ENCODE results near the gene TTLL8. TPM values are rescaled to one million over a fixed set of nuclear protein-coding genes. Genes with fewer than 3 reads are reported as not detected.
A peak's percentile ranks its signal among the peaks of the same experiment; 100 is the strongest.

The TTLL8 gene
- total RNA-seq, 2 donors from 2014 or later = not detected

GRCh38 chr22:50000587-50001387 lies 57.3 kb downstream of the TTLL8 start:
- H3K4me1 Mint-ChIP-seq (ENCODE audit: low read depth) = peaks cover 12% of the 10 kb centered on the region

GRCh38 chr22:49999946-50000586 lies 58.0 kb downstream of the TTLL8 start:
- ATAC-seq (replicated peaks in 1 of 2) = no peak

More at GRCh38 chr22:50000587-50001387, 57.3 kb downstream of the TTLL8 start:
- no peak overlapping the region for H3K27ac Mint-ChIP-seq
- DNase-seq = no peak
- ATAC-seq (replicated peaks in 1 of 2) = no peak
- H3K36me3 Mint-ChIP-seq (ENCODE audit: insufficient read depth in 2 of 2) = peaks cover 0 to 2% of the 10 kb centered on the region in 2 donors
- H3K9me3 Mint-ChIP-seq = peaks cover 1 to 2% of the 10 kb centered on the region in 2 donors
- H3K4me3 Mint-ChIP-seq = no peak overlapping the region
- peaks cover 6% of the 10 kb centered on the region for H3K27me3 Mint-ChIP-seq (ENCODE audit: low read depth)

GRCh38 chr22:49999063-49999945 lies 58.8 kb downstream of the TTLL8 start:
- Mint-ChIP-seq H3K9me3 (peaks cover 1 to 2% of the 10 kb centered on the region in 2 donors), H3K36me3 (ENCODE audit: insufficient read depth in 2 of 2) (peaks cover 0 to 2% of the 10 kb centered on the region in 2 donors), H3K27me3 (ENCODE audit: low read depth) (peaks cover 6% of the 10 kb centered on the region), H3K4me3 (peak overlapping the region in 1 of 2 donors; percentile 50), H3K27ac (no peak overlapping the region), H3K4me1 (ENCODE audit: low read depth) (peaks cover under 1% of the 10 kb centered on the region)
- DNase-seq (peak in 1 of 2 donors; percentile 41), ATAC-seq (replicated peaks in 1 of 2) (peak; percentile 45 to 57)

More at GRCh38 chr22:49999946-50000586, 58.0 kb downstream of the TTLL8 start:
- H3K4me1 Mint-ChIP-seq (ENCODE audit: low read depth) = peaks cover 8% of the 10 kb centered on the region
- H3K36me3 Mint-ChIP-seq (ENCODE audit: insufficient read depth in 2 of 2) = peaks cover 0 to 2% of the 10 kb centered on the region in 2 donors
- no peak overlapping the region for H3K27ac Mint-ChIP-seq
- H3K4me3 Mint-ChIP-seq = peak overlapping the region in 1 of 2 donors; percentile 27
- H3K27me3 Mint-ChIP-seq (ENCODE audit: low read depth) = peaks cover 6% of the 10 kb centered on the region
- no peak for DNase-seq
- peaks cover 1 to 2% of the 10 kb centered on the region in 2 donors for H3K9me3 Mint-ChIP-seq

- Mint-ChIP-seq H3K27me3 (ENCODE audit: low read depth) (peaks cover 6% of the 10 kb centered on the region), H3K9me3 (peaks cover 1 to 2% of the 10 kb centered on the region in 2 donors), H3K4me1 (ENCODE audit: low read depth) (no peaks in the 10 kb centered on the region), H3K4me3 (no peak overlapping the region), H3K27ac (no peak overlapping the region), H3K36me3 (ENCODE audit: insufficient read depth in 2 of 2) (peaks cover 0 to 2% of the 10 kb centered on the region in 2 donors)
- DNase-seq = no peak
- ATAC-seq (replicated peaks in 1 of 2) = no peak
Observed at GRCh38 chr22:49998718-49999062, 59.4 kb downstream of the TTLL8 start.

DNA sequence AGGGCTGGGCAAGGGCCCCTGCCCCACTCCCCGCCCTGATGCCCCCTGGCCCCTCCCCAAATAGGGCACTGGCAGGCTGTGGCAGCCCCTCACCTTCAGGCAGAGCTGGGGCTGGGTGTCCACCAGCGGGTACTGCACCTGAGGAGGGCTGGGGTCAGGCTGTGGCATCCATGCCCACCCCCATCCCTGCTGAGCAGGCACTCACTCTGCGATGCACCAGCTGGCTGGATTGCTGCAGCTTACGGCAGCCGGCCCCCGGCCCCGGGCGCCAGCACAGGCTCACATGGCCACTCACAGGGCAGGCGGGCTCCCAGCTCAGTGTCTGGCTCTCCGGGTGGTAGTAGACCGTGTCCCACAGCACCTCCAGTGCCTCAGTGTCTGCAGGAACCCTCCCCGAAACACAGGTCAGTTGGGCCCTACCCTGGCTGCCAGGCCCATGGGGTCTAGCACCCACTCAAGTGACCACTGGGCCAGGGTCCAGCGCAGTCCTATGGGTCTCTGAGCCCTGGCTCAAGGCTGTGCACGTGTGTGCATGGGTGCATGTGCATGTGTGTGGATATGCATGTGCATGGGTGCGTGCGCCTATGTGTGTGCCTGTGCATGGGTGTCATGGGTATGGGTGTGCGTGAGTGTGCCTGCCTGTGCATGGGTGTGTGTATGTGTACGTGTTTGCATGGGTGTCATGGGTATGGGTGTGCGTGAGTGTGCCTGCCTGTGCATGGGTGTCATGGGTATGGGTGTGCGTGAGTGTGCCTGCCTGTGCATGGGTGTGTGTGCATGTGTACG lies 60.0 kb downstream of the TTLL8 start:
- DNase-seq (no peak), ATAC-seq (replicated peaks in 1 of 2) (no peak)
- peaks cover 5% of the 10 kb centered on the region for H3K4me1 Mint-ChIP-seq (ENCODE audit: low read depth)
- peaks cover 1 to 2% of the 10 kb centered on the region in 2 donors for H3K9me3 Mint-ChIP-seq
- H3K4me3 Mint-ChIP-seq = no peak overlapping the region
- peaks cover 5% of the 10 kb centered on the region for H3K27me3 Mint-ChIP-seq (ENCODE audit: low read depth)
- H3K36me3 Mint-ChIP-seq (ENCODE audit: insufficient read depth in 2 of 2) = peaks cover 0 to 2% of the 10 kb centered on the region in 2 donors
- no peak overlapping the region for H3K27ac Mint-ChIP-seq

GRCh38 chr22:49997251-49997599 lies 60.9 kb downstream of the TTLL8 start:
- no peak for DNase-seq
- Mint-ChIP-seq H3K4me1 (ENCODE audit: low read depth) (peaks cover 10% of the 10 kb centered on the region), H3K4me3 (no peak overlapping the region)

GRCh38 chr22:49996518-49997250 lies 61.4 kb downstream of the TTLL8 start:
- no peak overlapping the region for H3K27ac Mint-ChIP-seq
- peaks cover 10% of the 10 kb centered on the region for H3K4me1 Mint-ChIP-seq (ENCODE audit: low read depth)
- H3K4me3 Mint-ChIP-seq = no peak overlapping the region
- no peaks in the 10 kb centered on the region for H3K27me3 Mint-ChIP-seq (ENCODE audit: low read depth)
- peaks cover 1 to 2% of the 10 kb centered on the region in 2 donors for H3K9me3 Mint-ChIP-seq
- DNase-seq (no peak), ATAC-seq (replicated peaks in 1 of 2) (no peak)
- peaks cover 0 to 2% of the 10 kb centered on the region in 2 donors for H3K36me3 Mint-ChIP-seq (ENCODE audit: insufficient read depth in 2 of 2)

More at GRCh38 chr22:49997251-49997599, 60.9 kb downstream of the TTLL8 start:
- H3K36me3 Mint-ChIP-seq (ENCODE audit: insufficient read depth in 2 of 2) = peaks cover 0 to 2% of the 10 kb centered on the region in 2 donors
- peaks cover 1 to 2% of the 10 kb centered on the region in 2 donors for H3K9me3 Mint-ChIP-seq
- H3K27ac Mint-ChIP-seq = no peak overlapping the region
- ATAC-seq (replicated peaks in 1 of 2) = no peak
- no peaks in the 10 kb centered on the region for H3K27me3 Mint-ChIP-seq (ENCODE audit: low read depth)

- Mint-ChIP-seq H3K4me1 (ENCODE audit: low read depth) (peaks cover 10% of the 10 kb centered on the region), H3K4me3 (no peak overlapping the region), H3K9me3 (peaks cover 4 to 5% of the 10 kb centered on the region in 2 donors), H3K36me3 (ENCODE audit: insufficient read depth in 2 of 2) (peaks cover 2% of the 10 kb centered on the region in 2 donors), H3K27me3 (ENCODE audit: low read depth) (peaks cover 2% of the 10 kb centered on the region), H3K27ac (peak overlapping the region; percentile 30)
- DNase-seq (no peak), ATAC-seq (replicated peaks in 1 of 2) (no peak)
Observed at GRCh38 chr22:49996119-49996517, 62.0 kb downstream of the TTLL8 start.

GRCh38 chr22:49995361-49996118 lies 62.6 kb downstream of the TTLL8 start:
- Mint-ChIP-seq H3K27ac (peak overlapping the region; percentile 30), H3K4me1 (ENCODE audit: low read depth) (peaks cover 10% of the 10 kb centered on the region), H3K27me3 (ENCODE audit: low read depth) (peaks cover 6% of the 10 kb centered on the region), H3K9me3 (peaks cover 7 to 8% of the 10 kb centered on the region in 2 donors), H3K36me3 (ENCODE audit: insufficient read depth in 2 of 2) (peaks cover 4 to 8% of the 10 kb centered on the region in 2 donors), H3K4me3 (no peak overlapping the region)
- ATAC-seq (replicated peaks in 1 of 2) = no peak
- DNase-seq = no peak

DNA sequence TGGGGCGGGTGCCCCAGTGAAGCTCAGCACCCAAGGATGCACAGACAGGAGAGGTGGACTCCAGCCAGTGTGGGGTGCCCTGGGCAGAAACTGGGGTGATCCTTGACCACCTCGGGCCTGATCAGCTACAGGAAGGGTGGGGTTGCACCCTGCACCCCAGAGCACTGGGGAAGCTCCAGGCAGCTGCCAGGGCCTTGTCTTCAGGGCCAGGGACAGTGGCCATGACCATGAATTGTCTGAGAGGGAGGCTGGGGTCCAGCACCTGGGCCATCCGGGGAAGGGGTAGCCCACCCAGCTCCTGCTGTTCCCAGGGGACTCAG lies 63.1 kb downstream of the TTLL8 start:
- Mint-ChIP-seq H3K9me3 (peaks cover 7 to 8% of the 10 kb centered on the region in 2 donors), H3K27me3 (ENCODE audit: low read depth) (peaks cover 6% of the 10 kb centered on the region), H3K4me3 (no peak overlapping the region), H3K27ac (no peak overlapping the region), H3K4me1 (ENCODE audit: low read depth) (peaks cover 10% of the 10 kb centered on the region), H3K36me3 (ENCODE audit: insufficient read depth in 2 of 2) (peaks cover 6 to 12% of the 10 kb centered on the region in 2 donors)
- no peak for DNase-seq
- no peak for ATAC-seq (replicated peaks in 1 of 2)

GRCh38 chr22:49994361-49995040 lies 63.6 kb downstream of the TTLL8 start:
- no peak for ATAC-seq (replicated peaks in 1 of 2)
- Mint-ChIP-seq H3K27me3 (ENCODE audit: low read depth) (peaks cover 6% of the 10 kb centered on the region), H3K9me3 (peaks cover 7 to 8% of the 10 kb centered on the region in 2 donors), H3K27ac (no peak overlapping the region), H3K4me1 (ENCODE audit: low read depth) (peaks cover 10% of the 10 kb centered on the region), H3K4me3 (no peak overlapping the region), H3K36me3 (ENCODE audit: insufficient read depth in 2 of 2) (peaks cover 6 to 15% of the 10 kb centered on the region in 2 donors)
- no peak for DNase-seq

Measured in activated T-cell treated with anti-CD3 and anti-CD28 coated beads, Interleukin-2, amount 50 U/mL, for 72 hours (primary cell).